HL-60 (cell line): Measurements from ENCODE around the gene PPP1R9A.
"Not testable (repeated sequence)": the region's sequence is repeated elsewhere in the genome, so short reads cannot be mapped to it uniquely, and the experiment has no call there.

Source experiments
- DNase-seq, 2 experiments: peaks; one replicate each; pipeline ENCODE4 v3.0.0-alpha.2; 2010 to 2020; ENCODE audit warnings: low read depth in 1 of 2, low spot score in 1 of 2
- H3K27ac ChIP-seq: fragments of 250-450 bp; sonication (Bioruptor Pico); replicated peaks from 2 replicates; pipeline ENCODE4 v1.5.1; 2020; ENCODE audit warnings: mild to moderate bottlenecking, moderate library complexity
- H3K27me3 ChIP-seq: fragments of 250-450 bp; sonication (Bioruptor Pico); 2 replicates; pipeline ENCODE4 v1.5.1; 2021; ENCODE audit warnings: mild to moderate bottlenecking, moderate library complexity; ENCODE audit not compliant: insufficient read depth, poor library complexity, severe bottlenecking
- H3K4me3 ChIP-seq: replicated peaks from 2 replicates; pipeline ENCODE4 v1.5.1; 2011; ENCODE audit warnings: mild to moderate bottlenecking, control low read depth, low read length; ENCODE audit not compliant: insufficient read depth
- GABPA ChIP-seq: IDR thresholded peaks from 2 replicates; pipeline ENCODE4 v1.6.1; 2012; ENCODE audit warnings: low read depth
- POLR2AphosphoS5 ChIP-seq: IDR thresholded peaks from 2 replicates; pipeline ENCODE4 v1.6.1; 2012; ENCODE audit warnings: low read depth
- REST ChIP-seq: IDR thresholded peaks from 2 replicates; pipeline ENCODE4 v1.6.1; 2012; ENCODE audit warnings: low read depth; ENCODE audit not compliant: insufficient replicate concordance
- SPI1 ChIP-seq: IDR thresholded peaks from 2 replicates; pipeline ENCODE4 v1.6.1; 2012; ENCODE audit warnings: low read depth, mild to moderate bottlenecking, borderline replicate concordance
- TF ChIP-seq, protein P1 (sequence below): IDR thresholded peaks from one replicate; pipeline ENCODE4 v1.5.1; 2011; ENCODE audit warnings: low read length, control low read depth, inconsistent platforms; ENCODE audit not compliant: insufficient read depth

Gene PPP1R9A

DNA sequence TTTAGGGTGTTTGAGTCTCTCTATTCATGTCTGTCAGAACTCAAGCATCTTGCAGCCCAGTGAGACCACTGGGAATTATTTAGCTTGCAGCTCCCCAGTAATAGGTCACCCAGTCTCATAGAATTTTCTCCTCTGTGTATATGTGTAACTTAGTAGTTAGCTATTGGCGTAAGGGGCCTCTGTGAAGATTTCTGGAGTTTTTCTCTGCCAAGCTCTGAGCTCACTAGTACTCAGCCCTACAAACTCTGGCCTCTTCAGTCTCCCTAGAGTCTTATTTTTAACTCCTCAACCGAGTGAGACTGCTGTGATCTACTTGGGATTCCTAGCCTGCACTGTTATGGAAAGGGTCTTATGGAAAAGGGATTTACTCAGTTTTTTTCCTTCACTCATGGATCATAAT is 90.2 kb downstream of the PPP1R9A start:
- no peak overlapping the region for H3K4me3 ChIP-seq

GRCh38 chr7:94998266-94999068 is 91.1 kb downstream of the PPP1R9A start:
- Histone ChIP-seq H3K27ac (no peak overlapping the region), H3K4me3 (no peak overlapping the region), H3K27me3 (no peaks in the 10 kb centered on the region)
- TF ChIP-seq SPI1, result no peak
- TF ChIP-seq POLR2AphosphoS5, result no peak
- TF ChIP-seq REST, result no peak
- TF ChIP-seq, protein P1, sequence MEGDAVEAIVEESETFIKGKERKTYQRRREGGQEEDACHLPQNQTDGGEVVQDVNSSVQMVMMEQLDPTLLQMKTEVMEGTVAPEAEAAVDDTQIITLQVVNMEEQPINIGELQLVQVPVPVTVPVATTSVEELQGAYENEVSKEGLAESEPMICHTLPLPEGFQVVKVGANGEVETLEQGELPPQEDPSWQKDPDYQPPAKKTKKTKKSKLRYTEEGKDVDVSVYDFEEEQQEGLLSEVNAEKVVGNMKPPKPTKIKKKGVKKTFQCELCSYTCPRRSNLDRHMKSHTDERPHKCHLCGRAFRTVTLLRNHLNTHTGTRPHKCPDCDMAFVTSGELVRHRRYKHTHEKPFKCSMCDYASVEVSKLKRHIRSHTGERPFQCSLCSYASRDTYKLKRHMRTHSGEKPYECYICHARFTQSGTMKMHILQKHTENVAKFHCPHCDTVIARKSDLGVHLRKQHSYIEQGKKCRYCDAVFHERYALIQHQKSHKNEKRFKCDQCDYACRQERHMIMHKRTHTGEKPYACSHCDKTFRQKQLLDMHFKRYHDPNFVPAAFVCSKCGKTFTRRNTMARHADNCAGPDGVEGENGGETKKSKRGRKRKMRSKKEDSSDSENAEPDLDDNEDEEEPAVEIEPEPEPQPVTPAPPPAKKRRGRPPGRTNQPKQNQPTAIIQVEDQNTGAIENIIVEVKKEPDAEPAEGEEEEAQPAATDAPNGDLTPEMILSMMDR, result no peak
- no peak for TF ChIP-seq GABPA
- no peak for DNase-seq

More for the DNA sequence above, 90.2 kb downstream of the PPP1R9A start:
- no peaks in the 10 kb centered on the region for H3K27me3 ChIP-seq
- DNase-seq, result no peak
- TF ChIP-seq POLR2AphosphoS5, result no peak
- TF ChIP-seq SPI1, result no peak
- TF ChIP-seq, protein P1, result no peak
- no peak for TF ChIP-seq REST
- TF ChIP-seq GABPA, result no peak
- H3K27ac ChIP-seq, result no peak overlapping the region

DNA sequence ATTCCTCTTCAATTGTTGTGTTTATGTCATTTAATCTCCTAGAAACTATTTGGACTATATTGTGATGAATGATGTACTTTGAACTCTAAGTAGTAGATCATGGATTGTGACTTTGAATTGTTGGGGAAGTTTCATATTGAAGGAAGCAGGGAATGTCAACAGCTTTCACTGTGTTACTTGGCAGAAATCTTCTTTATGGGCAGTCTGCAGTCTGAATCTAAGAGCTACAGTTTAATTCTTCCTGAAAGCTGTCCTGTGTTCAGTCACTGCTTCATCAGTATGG is 91.6 kb downstream of the PPP1R9A start:
- no peaks in the 10 kb centered on the region for H3K27me3 ChIP-seq
- no peak overlapping the region for H3K27ac ChIP-seq
- DNase-seq, result no peak
- TF ChIP-seq POLR2AphosphoS5, result no peak
- TF ChIP-seq REST, result no peak
- TF ChIP-seq, protein P1, result no peak
- no peak for TF ChIP-seq GABPA
- no peak for TF ChIP-seq SPI1
- no peak overlapping the region for H3K4me3 ChIP-seq

GRCh38 chr7:94999601-95000000 is 92.2 kb downstream of the PPP1R9A start:
- H3K4me3 ChIP-seq, H3K27me3 ChIP-seq, H3K27ac ChIP-seq, DNase-seq: not testable (repeated sequence)
